Measurements from ENCODE around the gene MOGAT3. TPM values are rescaled to one million over a fixed set of nuclear protein-coding genes. Genes with fewer than 3 reads are reported as not detected.

MOGAT3 gene, protein sequence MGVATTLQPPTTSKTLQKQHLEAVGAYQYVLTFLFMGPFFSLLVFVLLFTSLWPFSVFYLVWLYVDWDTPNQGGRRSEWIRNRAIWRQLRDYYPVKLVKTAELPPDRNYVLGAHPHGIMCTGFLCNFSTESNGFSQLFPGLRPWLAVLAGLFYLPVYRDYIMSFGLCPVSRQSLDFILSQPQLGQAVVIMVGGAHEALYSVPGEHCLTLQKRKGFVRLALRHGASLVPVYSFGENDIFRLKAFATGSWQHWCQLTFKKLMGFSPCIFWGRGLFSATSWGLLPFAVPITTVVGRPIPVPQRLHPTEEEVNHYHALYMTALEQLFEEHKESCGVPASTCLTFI
- not detected for polyA plus RNA-seq (2013, experiment 1 of 2)
- polyA plus RNA-seq (2013, experiment 2 of 2): not detected

DNA sequence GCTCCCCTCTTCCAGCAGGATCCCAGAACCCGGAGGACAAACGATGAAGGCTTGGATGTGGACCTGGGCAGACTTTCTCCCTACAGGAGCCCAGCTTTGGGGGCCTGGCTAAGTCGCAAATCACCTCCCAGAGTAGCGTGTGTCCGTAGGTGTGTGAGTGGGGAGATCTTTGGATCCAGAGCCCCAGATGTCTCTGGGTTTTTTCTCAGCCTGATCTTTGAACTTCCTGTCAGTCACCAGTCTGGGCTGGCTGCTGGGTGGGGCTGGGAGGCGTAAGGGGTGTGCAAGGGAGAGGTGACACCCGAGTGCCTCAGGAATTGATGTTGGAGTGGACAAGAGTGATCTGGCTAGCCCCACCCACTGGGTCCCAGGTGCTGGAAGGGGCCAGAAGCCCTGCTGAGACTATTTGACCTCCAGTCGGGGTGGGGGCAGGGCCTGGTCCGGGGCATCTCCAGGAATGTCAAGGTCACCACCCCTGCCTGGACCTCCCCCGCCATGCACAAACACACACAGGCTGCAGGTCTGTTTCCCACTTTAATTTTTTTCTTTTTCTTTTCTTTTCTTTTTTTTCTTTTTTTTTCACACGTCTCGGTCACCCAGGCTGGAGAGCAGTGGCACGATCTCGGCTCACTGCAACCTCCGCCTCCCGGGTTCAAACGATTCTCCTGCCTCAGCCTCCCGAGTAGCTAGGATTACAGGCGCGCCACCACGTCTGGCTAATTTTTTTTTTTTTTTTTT lies at the start of gene MOGAT3:
Gene MOGAT3, minus strand, starts transcription at position 175 of the 738 bp plus-strand sequence. CDS start 182 bp downstream, outside the sequence.
- H3K9me3 ChIP-seq (ENCODE audit: control insufficient read depth, low read length): no peaks in the 10 kb centered on the region
- no peak within 1 kb of the TSS for H2BK15ac ChIP-seq (ENCODE audit: low read depth, poor library complexity, severe bottlenecking)
- H2BK12ac ChIP-seq (ENCODE audit: low read length in 2 of 2): peak within 1 kb of the TSS in 1 of 2 experiments; percentile 50
- H3K27me3 ChIP-seq (ENCODE audit: control insufficient read depth in 1 of 2, insufficient read depth in 1 of 2, low read length in 2 of 2): peaks cover 41 to 57% of the 10 kb centered on the region in 2 experiments
- peak within 1 kb of the TSS in 1 of 2 experiments; percentile 59 for H3K4me3 ChIP-seq (ENCODE audit: insufficient read depth in 1 of 2, low read depth in 1 of 2, low read length in 2 of 2)
- H3K4me1 ChIP-seq (ENCODE audit: control insufficient read depth, insufficient read depth, low read depth, low read length): peaks cover 16% of the 10 kb centered on the region
- no peak within 1 kb of the TSS for H2BK120ac ChIP-seq (ENCODE audit: low read depth, low read length)
- H3K23ac ChIP-seq (ENCODE audit: low read length in 2 of 2): peak within 1 kb of the TSS in 1 of 2 experiments; percentile 60
- no peak within 1 kb of the TSS for H3K9ac ChIP-seq (ENCODE audit: low read length)
- no peak within 1 kb of the TSS for H2BK5ac ChIP-seq (ENCODE audit: low read depth, low read length, poor library complexity, severe bottlenecking)
- DNase-seq: no peak
- no peak within 1 kb of the TSS for H3K4ac ChIP-seq (ENCODE audit: low read depth in 1 of 2, low read length in 2 of 2)
- H3K36me3 ChIP-seq (ENCODE audit: control insufficient read depth in 1 of 2, insufficient read depth in 2 of 2, low read depth in 1 of 2, low read length in 2 of 2): peaks cover 4 to 5% of the 10 kb centered on the region in 2 experiments
- H3K4me2 ChIP-seq (ENCODE audit: low read length, poor library complexity, severe bottlenecking): peak within 1 kb of the TSS; percentile 36
- no peak within 1 kb of the TSS for H2AFZ ChIP-seq (ENCODE audit: low read depth, low read length)
- H3K27ac ChIP-seq (ENCODE audit: low read length, poor library complexity, severe bottlenecking): no peak within 1 kb of the TSS
- peak within 1 kb of the TSS in 1 of 2 experiments; percentile 31 for H3K14ac ChIP-seq (ENCODE audit: low read length in 2 of 2)
- H3K18ac ChIP-seq (ENCODE audit: low read depth in 1 of 2, low read length in 2 of 2): no peak within 1 kb of the TSS
- H3K79me1 ChIP-seq (replicated peaks; ENCODE audit: low read length, poor library complexity, severe bottlenecking): no peaks in the 10 kb centered on the region
- H2AK5ac ChIP-seq (ENCODE audit: low read length, severe bottlenecking): no peak within 1 kb of the TSS
- H4K8ac ChIP-seq (ENCODE audit: low read length): no peak within 1 kb of the TSS
- H4K91ac ChIP-seq (ENCODE audit: low read length): no peak within 1 kb of the TSS
- WGBS: 35% methylated on average over 21 of the region's 21 CpGs

DNA sequence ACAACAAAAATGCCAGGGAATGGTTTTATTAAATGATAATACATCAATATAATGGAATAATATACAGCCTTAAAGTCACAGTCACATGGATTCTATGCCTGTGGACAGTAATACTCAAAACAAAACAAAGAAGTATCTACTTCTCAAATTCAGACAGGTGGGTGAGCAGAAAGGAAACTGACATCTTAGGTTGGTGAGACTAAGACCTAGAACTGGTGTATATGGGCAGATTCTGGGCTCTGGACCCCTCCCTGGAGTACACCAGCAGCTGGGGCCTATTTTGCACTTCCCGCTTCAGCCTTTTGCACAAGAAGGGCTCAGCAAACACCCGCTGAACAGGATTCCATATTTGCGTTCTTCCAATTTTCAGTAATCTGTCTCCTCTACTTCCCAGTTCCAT lies 49.5 kb upstream of the MOGAT3 start:
- WGBS: 94% methylated on average over 3 of the region's 3 CpGs
- no peak overlapping the region for H4K91ac ChIP-seq (ENCODE audit: low read length)
- H3K79me1 ChIP-seq (replicated peaks; ENCODE audit: low read length, poor library complexity, severe bottlenecking): peaks cover 7% of the 10 kb centered on the region
- no peak for DNase-seq
- no peak overlapping the region for H2AK5ac ChIP-seq (ENCODE audit: low read length, severe bottlenecking)
- H3K27ac ChIP-seq (ENCODE audit: low read length, poor library complexity, severe bottlenecking): no peak overlapping the region
- H3K23ac ChIP-seq (ENCODE audit: low read length in 2 of 2): no peak overlapping the region
- H4K8ac ChIP-seq (ENCODE audit: low read length): no peak overlapping the region
- peaks cover 20 to 22% of the 10 kb centered on the region in 2 experiments for H3K36me3 ChIP-seq (ENCODE audit: control insufficient read depth in 1 of 2, insufficient read depth in 2 of 2, low read depth in 1 of 2, low read length in 2 of 2)
- no peak overlapping the region for H2BK15ac ChIP-seq (ENCODE audit: low read depth, poor library complexity, severe bottlenecking)
- no peak overlapping the region for H2AFZ ChIP-seq (ENCODE audit: low read depth, low read length)
- peaks cover 4% of the 10 kb centered on the region in 2 experiments for H3K27me3 ChIP-seq (ENCODE audit: control insufficient read depth in 1 of 2, insufficient read depth in 1 of 2, low read length in 2 of 2)
- no peaks in the 10 kb centered on the region for H3K9me3 ChIP-seq (ENCODE audit: control insufficient read depth, low read length)
- no peak overlapping the region for H2BK5ac ChIP-seq (ENCODE audit: low read depth, low read length, poor library complexity, severe bottlenecking)
- H2BK120ac ChIP-seq (ENCODE audit: low read depth, low read length): no peak overlapping the region
- H3K4ac ChIP-seq (ENCODE audit: low read depth in 1 of 2, low read length in 2 of 2): no peak overlapping the region
- H3K9ac ChIP-seq (ENCODE audit: low read length): peak overlapping the region; percentile 45
- no peak overlapping the region for H3K4me2 ChIP-seq (ENCODE audit: low read length, poor library complexity, severe bottlenecking)
- H2BK12ac ChIP-seq (ENCODE audit: low read length in 2 of 2): no peak overlapping the region
- no peak overlapping the region for H3K18ac ChIP-seq (ENCODE audit: low read depth in 1 of 2, low read length in 2 of 2)
- H3K14ac ChIP-seq (ENCODE audit: low read length in 2 of 2): no peak overlapping the region
- H3K4me3 ChIP-seq (ENCODE audit: insufficient read depth in 1 of 2, low read depth in 1 of 2, low read length in 2 of 2): peak overlapping the region in 1 of 2 experiments; percentile 93
- H3K4me1 ChIP-seq (ENCODE audit: control insufficient read depth, insufficient read depth, low read depth, low read length): peaks cover 12% of the 10 kb centered on the region

DNA sequence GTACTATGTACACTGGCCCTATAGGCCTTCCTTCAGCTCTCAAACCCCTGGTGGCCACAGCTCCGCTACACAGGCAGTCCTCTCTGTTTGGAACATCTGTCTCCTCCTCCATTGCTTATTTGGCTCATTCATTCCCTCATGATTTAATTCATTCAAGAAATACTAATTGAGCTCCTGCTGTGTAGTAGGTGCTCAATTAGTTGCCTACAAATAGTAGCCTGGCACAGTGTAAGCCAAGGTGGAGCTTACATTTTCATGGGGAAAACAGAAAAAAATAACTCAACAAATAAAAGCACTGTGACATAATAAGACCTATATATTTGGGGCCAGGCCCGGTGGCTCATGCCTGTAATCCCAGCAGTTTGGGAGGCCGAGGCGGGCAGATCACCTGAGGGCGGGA lies 47.4 kb upstream of the MOGAT3 start:
- Histone ChIP-seq H2BK5ac (ENCODE audit: low read depth, low read length, poor library complexity, severe bottlenecking) (no peak overlapping the region), H2AFZ (ENCODE audit: low read depth, low read length) (no peak overlapping the region), H4K8ac (ENCODE audit: low read length) (no peak overlapping the region), H3K14ac (ENCODE audit: low read length in 2 of 2) (no peak overlapping the region), H3K4me3 (ENCODE audit: insufficient read depth in 1 of 2, low read depth in 1 of 2, low read length in 2 of 2) (no peak overlapping the region), H3K79me1 (replicated peaks; ENCODE audit: low read length, poor library complexity, severe bottlenecking) (peaks cover 7% of the 10 kb centered on the region), H3K9ac (ENCODE audit: low read length) (no peak overlapping the region), H4K91ac (ENCODE audit: low read length) (no peak overlapping the region), H3K27me3 (ENCODE audit: control insufficient read depth in 1 of 2, insufficient read depth in 1 of 2, low read length in 2 of 2) (no peaks in the 10 kb centered on the region), H2BK120ac (ENCODE audit: low read depth, low read length) (no peak overlapping the region), H3K4me1 (ENCODE audit: control insufficient read depth, insufficient read depth, low read depth, low read length) (peaks cover 22% of the 10 kb centered on the region), H3K36me3 (ENCODE audit: control insufficient read depth in 1 of 2, insufficient read depth in 2 of 2, low read depth in 1 of 2, low read length in 2 of 2) (peaks cover 22 to 28% of the 10 kb centered on the region in 2 experiments), H2BK12ac (ENCODE audit: low read length in 2 of 2) (no peak overlapping the region), H2BK15ac (ENCODE audit: low read depth, poor library complexity, severe bottlenecking) (no peak overlapping the region), H3K27ac (ENCODE audit: low read length, poor library complexity, severe bottlenecking) (no peak overlapping the region), H3K4me2 (ENCODE audit: low read length, poor library complexity, severe bottlenecking) (no peak overlapping the region), H3K9me3 (ENCODE audit: control insufficient read depth, low read length) (no peaks in the 10 kb centered on the region), H3K23ac (ENCODE audit: low read length in 2 of 2) (no peak overlapping the region), H3K18ac (ENCODE audit: low read depth in 1 of 2, low read length in 2 of 2) (no peak overlapping the region), H2AK5ac (ENCODE audit: low read length, severe bottlenecking) (no peak overlapping the region), H3K4ac (ENCODE audit: low read depth in 1 of 2, low read length in 2 of 2) (no peak overlapping the region)
- no peak for DNase-seq
- WGBS: 100% methylated on average over 5 of the region's 5 CpGs

DNA sequence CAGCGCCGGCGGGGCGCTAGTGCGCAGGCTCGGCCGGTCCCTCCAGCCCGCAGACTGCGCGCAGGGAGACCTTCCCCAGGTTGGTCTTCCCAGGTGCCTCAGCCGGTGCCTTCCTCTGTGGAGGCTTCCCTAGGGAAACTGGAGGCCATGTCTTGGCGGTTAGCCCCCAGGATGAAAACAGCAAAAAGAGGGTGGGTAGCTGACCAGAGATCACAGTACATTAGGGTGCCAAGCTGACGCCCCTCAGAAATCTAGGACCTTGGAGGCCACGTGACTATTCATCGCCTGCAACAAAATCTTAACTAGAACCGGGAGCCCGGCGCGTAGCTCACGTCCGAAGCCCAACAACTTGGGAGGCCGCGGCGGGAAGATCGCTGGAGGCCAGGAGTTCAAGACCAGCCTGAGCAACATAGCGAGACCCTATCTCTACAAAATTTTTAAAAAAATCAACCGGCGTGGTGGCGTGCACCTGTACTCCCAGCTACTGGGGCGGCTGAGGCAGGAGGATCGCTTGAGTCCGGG lies 44.4 kb upstream of the MOGAT3 start:
- Histone ChIP-seq H3K4me2 (ENCODE audit: low read length, poor library complexity, severe bottlenecking) (peak overlapping the region; percentile 89), H3K14ac (ENCODE audit: low read length in 2 of 2) (peak overlapping the region in 1 of 2 experiments; percentile 38), H2BK120ac (ENCODE audit: low read depth, low read length) (no peak overlapping the region), H3K4me1 (ENCODE audit: control insufficient read depth, insufficient read depth, low read depth, low read length) (peaks cover 14% of the 10 kb centered on the region), H3K79me1 (replicated peaks; ENCODE audit: low read length, poor library complexity, severe bottlenecking) (peaks cover 19% of the 10 kb centered on the region), H2BK12ac (ENCODE audit: low read length in 2 of 2) (no peak overlapping the region), H4K91ac (ENCODE audit: low read length) (no peak overlapping the region), H3K27ac (ENCODE audit: low read length, poor library complexity, severe bottlenecking) (peak overlapping the region; percentile 41), H3K9ac (ENCODE audit: low read length) (peak overlapping the region; percentile 97), H2BK5ac (ENCODE audit: low read depth, low read length, poor library complexity, severe bottlenecking) (no peak overlapping the region), H2AFZ (ENCODE audit: low read depth, low read length) (peak overlapping the region; percentile 67), H2BK15ac (ENCODE audit: low read depth, poor library complexity, severe bottlenecking) (no peak overlapping the region), H4K8ac (ENCODE audit: low read length) (peak overlapping the region; percentile 90), H3K27me3 (ENCODE audit: control insufficient read depth in 1 of 2, insufficient read depth in 1 of 2, low read length in 2 of 2) (no peaks in the 10 kb centered on the region), H2AK5ac (ENCODE audit: low read length, severe bottlenecking) (no peak overlapping the region), H3K23ac (ENCODE audit: low read length in 2 of 2) (no peak overlapping the region), H3K9me3 (ENCODE audit: control insufficient read depth, low read length) (no peaks in the 10 kb centered on the region), H3K18ac (ENCODE audit: low read depth in 1 of 2, low read length in 2 of 2) (peak overlapping the region; percentile 40 to 74), H3K4me3 (ENCODE audit: insufficient read depth in 1 of 2, low read depth in 1 of 2, low read length in 2 of 2) (peak overlapping the region; percentile 91 to 98), H3K36me3 (ENCODE audit: control insufficient read depth in 1 of 2, insufficient read depth in 2 of 2, low read depth in 1 of 2, low read length in 2 of 2) (peaks cover 27 to 41% of the 10 kb centered on the region in 2 experiments), H3K4ac (ENCODE audit: low read depth in 1 of 2, low read length in 2 of 2) (peak overlapping the region in 1 of 2 experiments; percentile 93)
- WGBS: 58% methylated on average over 30 of the region's 32 CpGs
- DNase-seq: no peak
